K562 (cell line): ENCODE data around the gene RCE1. TPM values are rescaled to one million over a fixed set of nuclear protein-coding genes. Genes with fewer than 3 reads are reported as not detected.
A peak's percentile ranks its signal among the peaks of the same experiment; 100 is the strongest.

Experiments
- ARID1B ChIP-seq: fragments of 450-650 bp; IDR thresholded peaks from 2 replicates; pipeline ENCODE4 v1.6.1; 2016; ENCODE audit warnings: antibody characterized with exemption, mild to moderate bottlenecking, inconsistent platforms
- ARNT ChIP-seq, 2 experiments: fragments of 450-650 bp; IDR thresholded peaks; 2 replicates each; pipeline ENCODE4 v1.6.1; 2016; ENCODE audit warnings: mild to moderate bottlenecking in 1 of 2
- C11orf30 ChIP-seq: fragments of 450-650 bp; IDR thresholded peaks from 2 replicates; pipeline ENCODE4 v1.6.1; 2016; ENCODE audit warnings: low read depth, mild to moderate bottlenecking
- CREB1 ChIP-seq, 2 experiments: sonication (generic) in 1 of 2; formaldehyde crosslinking in 1 of 2; IDR thresholded peaks; 2 replicates each; pipeline versions ENCODE4 v1.6.1 to v1.8.0; 2012 to 2022; ENCODE audit warnings: inconsistent platforms in 1 of 2, mild to moderate bottlenecking in 1 of 2, missing genetic modification reagents in 1 of 2, moderate library complexity in 1 of 2
- DACH1 ChIP-seq: fragments of 450-650 bp; IDR thresholded peaks from 2 replicates; pipeline ENCODE4 v1.6.1; 2018; ENCODE audit not compliant: partially characterized antibody
- FOS ChIP-seq: IDR thresholded peaks from 3 replicates; pipeline ENCODE4 v1.6.1; 2011; ENCODE audit not compliant: insufficient read length; ENCODE audit errors: extremely low read depth
- FOSL1 ChIP-seq: fragments of 200-800 bp; sonication (Bioruptor generic); conservative IDR thresholded peaks from 2 replicates; pipeline ENCODE4 v1.6.1; 2016; ENCODE audit warnings: missing genetic modification characterization, missing compliant biosample characterization
- FUS ChIP-seq: fragments of 200-400 bp; formaldehyde crosslinking; optimal IDR thresholded peaks from 2 replicates; pipeline ENCODE3; 2017; ENCODE audit warnings: low read depth, low read length
- GTF2B ChIP-seq: IDR thresholded peaks from 2 replicates; pipeline ENCODE4 v1.6.1; 2011; ENCODE audit not compliant: insufficient read length; ENCODE audit errors: extremely low read depth
- HDAC3 ChIP-seq: fragments of 450-650 bp; IDR thresholded peaks from 2 replicates; pipeline ENCODE4 v1.6.1; 2018; ENCODE audit warnings: borderline replicate concordance, mild to moderate bottlenecking, moderate library complexity; ENCODE audit not compliant: partially characterized antibody
- HEY1 ChIP-seq: fragments of 250-450 bp; sonication (Bioruptor Pico); IDR thresholded peaks from 2 replicates; pipeline ENCODE4 v1.5.0; 2020; ENCODE audit warnings: mild to moderate bottlenecking, moderate library complexity, borderline replicate concordance
- L3MBTL2 ChIP-seq: fragments of 450-650 bp; IDR thresholded peaks from 2 replicates; pipeline ENCODE4 v1.6.1; 2016; ENCODE audit warnings: mild to moderate bottlenecking, moderate library complexity
- LEF1 ChIP-seq: fragments of 450-650 bp; IDR thresholded peaks from 2 replicates; pipeline ENCODE4 v1.6.1; 2016; ENCODE audit warnings: mild to moderate bottlenecking
- MTA1 ChIP-seq: fragments of 450-650 bp; IDR thresholded peaks from 2 replicates; pipeline ENCODE4 v1.6.1; 2017; ENCODE audit warnings: borderline replicate concordance
- NCOA1 ChIP-seq: fragments of 450-650 bp; IDR thresholded peaks from 2 replicates; pipeline ENCODE4 v1.6.1; 2016; ENCODE audit warnings: low read depth
- NR4A1 ChIP-seq, 2 experiments: fragments of 250-450 bp in 1 of 2; fragments of 450-650 bp in 1 of 2; sonication (Bioruptor Pico) in 1 of 2; IDR thresholded peaks; 2 replicates each; pipeline versions ENCODE4 v1.4.0 to v1.6.1; 2016 to 2020; ENCODE audit warnings: mild to moderate bottlenecking in 2 of 2, missing compliant biosample characterization in 1 of 2, missing genetic modification characterization in 1 of 2, moderate library complexity in 1 of 2
- RCOR1 ChIP-seq, 2 experiments: IDR thresholded peaks; 2 replicates each; pipeline ENCODE4 v1.6.1; 2012; ENCODE audit warnings: low read depth in 2 of 2, low read length in 2 of 2, borderline replicate concordance in 1 of 2, improper control_type of control experiment in 1 of 2
- SAFB ChIP-seq: fragments of 200-400 bp; formaldehyde crosslinking; IDR thresholded peaks from 2 replicates; pipeline ENCODE4 v1.6.1; 2017; ENCODE audit warnings: low read depth, low read length, borderline replicate concordance
- SREBF1 ChIP-seq: fragments of 150-350 bp; IDR thresholded peaks from 2 replicates; pipeline ENCODE4 v1.6.1; 2014; ENCODE audit warnings: antibody characterized with exemption, low read depth, low read length, borderline replicate concordance
- STAT5A ChIP-seq: IDR thresholded peaks from 2 replicates; pipeline ENCODE4 v1.6.1; 2012; ENCODE audit warnings: low read length, inconsistent platforms, borderline replicate concordance
- TAF7 ChIP-seq: fragments of 450-650 bp; IDR thresholded peaks from 2 replicates; pipeline ENCODE4 v1.6.1; 2016; ENCODE audit warnings: missing genetic modification characterization, missing compliant biosample characterization
- TARDBP ChIP-seq: fragments of 450-650 bp; IDR thresholded peaks from 2 replicates; pipeline ENCODE4 v1.6.1; 2016
- TBL1XR1 ChIP-seq, 2 experiments: IDR thresholded peaks; 2 replicates each; pipeline ENCODE4 v1.6.1; 2012; ENCODE audit warnings: improper control_type of control experiment in 2 of 2, low read length in 2 of 2, mild to moderate bottlenecking in 1 of 2
- TRIM24 ChIP-seq, 2 experiments: fragments of 450-650 bp; IDR thresholded peaks; 2 replicates each; pipeline ENCODE4 v1.6.1; 2016
- ZNF282 ChIP-seq: sonication (generic); formaldehyde crosslinking; IDR thresholded peaks from 2 replicates; pipeline ENCODE4 v1.8.1; 2023; ENCODE audit warnings: missing genetic modification reagents
- ZNF408 ChIP-seq: fragments of 250-450 bp; sonication (Bioruptor Pico); IDR thresholded peaks from 2 replicates; pipeline ENCODE4 v1.4.0; 2020; ENCODE audit warnings: low read depth, mild to moderate bottlenecking, moderate library complexity
- polyA plus RNA-seq, 8 experiments: library from polyadenylated mRNA; depleted of rRNA in 4 of 8; stranded (reverse) in 5 of 8; unstranded in 3 of 8; fragments of >200 nt; fragmentation: Nextera tagmentation in 2 of 8; fragmentation: Illumina TruSeq in 1 of 8; extraction: Ambion mirVana in 2 of 8; extraction: Trizol in 1 of 8; gene quantifications; 2 replicates each; pipeline versions ENCODE4 v1.2.1 to v1.2.3, GENCODE V29; 2011 to 2014; ENCODE audit warnings: inconsistent platforms in 1 of 8, missing spikeins in 1 of 8
- total RNA-seq, 7 experiments: library from RNA; depleted of rRNA in 6 of 7; stranded (reverse); fragments of >200 nt in 6 of 7; fragmentation: Illumina TruSeq in 2 of 7; extraction: Trizol in 2 of 7; gene quantifications; 2 replicates each; pipeline versions ENCODE4 v1.2.1 to v1.2.3, GENCODE V29; 2011 to 2021; ENCODE audit warnings: low replicate concordance in 1 of 7
- TF ChIP-seq, protein P1 (sequence below): fragments of 450-650 bp; IDR thresholded peaks from one replicate; pipeline ENCODE4 v1.6.1; 2018; ENCODE audit warnings: mild to moderate bottlenecking, moderate library complexity; ENCODE audit not compliant: partially characterized antibody

The RCE1 gene
- total and polyA plus RNA-seq, 9 of the 15 experiments (the other 6 are each of a cell fraction or from before 2014, with no cell fraction given) = 0.75 to 41.5 (median 15.1) TPM

- TF ChIP-seq TARDBP (0 out of 2 replicates have a peak, but pooled peaks have one; percentile 24), ARID1B (peak; percentile 90), GTF2B (no peak), NCOA1 (peak; percentile 44; the same call in 1 of the 2 replicates), SREBF1 (no peak), STAT5A (no peak), L3MBTL2 (peak; percentile 64; the same call in 1 of the 2 replicates), ARNT (IDR thresholded peaks at IDR 0.05) (peak in 1 of 2 experiments; percentile 72; a peak in 1 of 4 replicates), TAF7 (tag) (peak; percentile 7; the same call in 1 of the 2 replicates), MTA1 (0 out of 2 replicates have a peak, but pooled peaks have one; percentile 57), ZNF282 (no peak), TBL1XR1 (IDR thresholded peaks at IDR 0.05; ENCODE audit: low read length in 2 of 2) (0 out of 4 replicates have a peak, but pooled peaks of 1 of the 2 experiments have one; percentile 24), SAFB (no peak), C11orf30 (peak; percentile 99), NR4A1 (CRISPR knock-in tag; IDR thresholded peaks at IDR 0.05) (no peak), NR4A1 (tag; IDR thresholded peaks at IDR 0.05) (peak; percentile 69), FUS (no peak), FOS (peak; percentile 83), HEY1 (CRISPR knock-in tag) (no peak), TRIM24 (IDR thresholded peaks at IDR 0.05) (peak; percentile 46 to 84), LEF1 (peak; percentile 63), ZNF408 (CRISPR knock-in tag) (no peak), DACH1 (peak; percentile 19), FOSL1 (tag) (peak; percentile 99), RCOR1 (IDR thresholded peaks at IDR 0.05; ENCODE audit: borderline replicate concordance in 1 of 2, low read depth in 2 of 2, low read length in 2 of 2) (peak in 1 of 2 experiments; percentile 54; a peak in 1 of 4 replicates), CREB1 (IDR thresholded peaks at IDR 0.05) (no peak), CREB1 (CRISPR knock-in tag; IDR thresholded peaks at IDR 0.05) (no peak; the same call in 1 of the 2 replicates), HDAC3 (no peak)
- TF ChIP-seq, protein P1, sequence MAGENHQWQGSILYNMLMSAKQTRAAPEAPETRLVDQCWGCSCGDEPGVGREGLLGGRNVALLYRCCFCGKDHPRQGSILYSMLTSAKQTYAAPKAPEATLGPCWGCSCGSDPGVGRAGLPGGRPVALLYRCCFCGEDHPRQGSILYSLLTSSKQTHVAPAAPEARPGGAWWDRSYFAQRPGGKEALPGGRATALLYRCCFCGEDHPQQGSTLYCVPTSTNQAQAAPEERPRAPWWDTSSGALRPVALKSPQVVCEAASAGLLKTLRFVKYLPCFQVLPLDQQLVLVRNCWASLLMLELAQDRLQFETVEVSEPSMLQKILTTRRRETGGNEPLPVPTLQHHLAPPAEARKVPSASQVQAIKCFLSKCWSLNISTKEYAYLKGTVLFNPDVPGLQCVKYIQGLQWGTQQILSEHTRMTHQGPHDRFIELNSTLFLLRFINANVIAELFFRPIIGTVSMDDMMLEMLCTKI = no peak
Measured at GRCh38 chr11:66891851-66892660, 48.8 kb downstream of the RCE1 start (continued).
